Epidermal melanocyte (primary cell): Measurements from ENCODE around the gene C1QTNF12.

ENCODE experiments used
- DNase-seq: peaks from one replicate; pipeline ENCODE4 v3.0.0; 2011; ENCODE audit warnings: low spot score; ENCODE audit not compliant: insufficient read length

The C1QTNF12 gene

GRCh38 chr1:1246577-1247340, at the start of gene C1QTNF12:
TSS of gene C1QTNF12 (minus strand) at chr1:1246722. CDS start at chr1:1246690, 32 bp downstream.
- no peak for DNase-seq

- DNase-seq: peak; percentile 11
Observed at GRCh38 chr1:1295154-1295923, 48.8 kb upstream of the C1QTNF12 start.

GRCh38 chr1:1294250-1294890, 47.8 kb upstream of the C1QTNF12 start:
- no peak for DNase-seq

GRCh38 chr1:1293263-1294249, 47.0 kb upstream of the C1QTNF12 start:
- DNase-seq: no peak

- DNase-seq: no peak
Observed at GRCh38 chr1:1292851-1293250, 46.3 kb upstream of the C1QTNF12 start.

GRCh38 chr1:1292442-1292779, 45.9 kb upstream of the C1QTNF12 start:
- no peak for DNase-seq

- peak; percentile 71 for DNase-seq
Observed at GRCh38 chr1:1291548-1292441, 45.3 kb upstream of the C1QTNF12 start.

GRCh38 chr1:1291023-1291528, 44.6 kb upstream of the C1QTNF12 start:
- DNase-seq: no peak

GRCh38 chr1:1290238-1290731, 43.8 kb upstream of the C1QTNF12 start:
- DNase-seq: peak; percentile 76

GRCh38 chr1:1287288-1288110, 41.0 kb upstream of the C1QTNF12 start:
- no peak for DNase-seq

GRCh38 chr1:1286313-1287261, 40.1 kb upstream of the C1QTNF12 start:
- no peak for DNase-seq

GRCh38 chr1:1285611-1286311, 39.2 kb upstream of the C1QTNF12 start:
- no peak for DNase-seq

GRCh38 chr1:1285102-1285571, 38.6 kb upstream of the C1QTNF12 start:
- DNase-seq: no peak

GRCh38 chr1:1284221-1285101, 37.9 kb upstream of the C1QTNF12 start:
- DNase-seq: no peak

GRCh38 chr1:1283821-1284220, 37.3 kb upstream of the C1QTNF12 start:
- peak; percentile 57 for DNase-seq

GRCh38 chr1:1282998-1283397, 36.5 kb upstream of the C1QTNF12 start:
- no peak for DNase-seq
